ENCODE measurements around the gene KRT85.

KRT85 gene

GRCh38 chr12:52336641-52337040, 30.6 kb downstream of the KRT85 start:
- H3K27ac Mint-ChIP-seq = no peak overlapping the region
- H3K4me3 Mint-ChIP-seq = no peak overlapping the region

DNA sequence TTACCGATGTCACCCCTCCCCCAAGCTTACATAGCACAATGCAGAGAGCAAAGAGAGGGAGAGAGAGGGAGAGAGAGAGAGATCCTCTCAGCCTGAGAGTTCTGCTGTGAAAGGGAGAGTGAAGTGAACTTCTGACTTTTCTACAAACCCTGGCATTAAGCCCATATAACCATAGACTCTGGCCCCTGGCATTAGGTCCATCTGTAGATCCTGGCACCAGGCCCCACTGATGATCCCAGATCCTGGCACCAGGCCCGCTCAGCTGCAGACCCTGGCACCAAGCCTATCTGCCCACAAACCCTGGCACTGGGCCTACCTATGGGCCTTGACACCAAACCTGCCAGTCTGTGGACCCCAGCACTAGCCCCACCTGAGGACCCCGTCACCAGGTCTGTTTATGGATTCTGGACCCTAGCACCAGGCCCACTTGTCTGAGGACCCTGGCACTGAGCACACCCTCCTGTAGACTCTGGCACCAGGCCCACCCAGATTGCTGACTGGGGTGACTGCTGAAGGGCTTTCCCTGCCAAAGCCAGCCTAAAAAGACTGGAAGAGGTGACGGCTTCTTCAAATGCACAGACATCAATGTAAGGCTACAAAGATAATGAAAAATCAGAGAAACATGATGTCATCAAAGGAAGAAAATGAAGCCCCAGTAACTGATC, 31.6 kb downstream of the KRT85 start:
- no peaks in the 10 kb centered on the region for H3K36me3 Mint-ChIP-seq
- no peaks in the 10 kb centered on the region for H3K4me1 Mint-ChIP-seq (ENCODE audit: low read depth)
- H3K9me3 Mint-ChIP-seq (ENCODE audit: low read depth) = no peaks in the 10 kb centered on the region
- peaks cover 5% of the 10 kb centered on the region for H3K27me3 Mint-ChIP-seq
- no peak overlapping the region for H3K27ac Mint-ChIP-seq
- H3K4me3 Mint-ChIP-seq = no peak overlapping the region

More at GRCh38 chr12:52336641-52337040, 30.6 kb downstream of the KRT85 start:
- peaks cover 5% of the 10 kb centered on the region for H3K27me3 Mint-ChIP-seq
- no peaks in the 10 kb centered on the region for H3K9me3 Mint-ChIP-seq (ENCODE audit: low read depth)
- H3K36me3 Mint-ChIP-seq = no peaks in the 10 kb centered on the region
- H3K4me1 Mint-ChIP-seq (ENCODE audit: low read depth) = no peaks in the 10 kb centered on the region

DNA sequence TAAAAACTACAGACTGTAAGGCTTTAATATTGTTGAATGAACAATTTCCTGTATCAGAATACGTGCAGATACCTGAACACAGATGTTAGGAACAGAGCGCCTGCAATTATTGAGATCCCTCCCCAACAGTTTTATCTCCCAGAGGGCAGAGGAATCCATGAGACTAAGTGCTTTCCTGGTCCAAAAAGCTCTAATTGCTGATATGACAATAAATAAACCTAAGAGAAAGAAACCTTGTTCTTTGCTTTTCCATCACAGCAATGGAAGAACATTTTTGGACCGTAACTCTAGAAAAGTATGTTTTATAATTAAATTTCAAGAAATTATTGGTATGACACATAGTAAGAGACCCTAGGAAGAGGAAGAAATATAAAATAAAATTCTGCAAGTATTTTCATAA, 33.1 kb downstream of the KRT85 start:
- Mint-ChIP-seq H3K27me3 (peaks cover 5% of the 10 kb centered on the region), H3K4me1 (ENCODE audit: low read depth) (no peaks in the 10 kb centered on the region), H3K9me3 (ENCODE audit: low read depth) (no peaks in the 10 kb centered on the region), H3K36me3 (no peaks in the 10 kb centered on the region), H3K27ac (no peak overlapping the region), H3K4me3 (no peak overlapping the region)

- peaks cover 5% of the 10 kb centered on the region for H3K27me3 Mint-ChIP-seq
- no peak overlapping the region for H3K27ac Mint-ChIP-seq
- H3K4me1 Mint-ChIP-seq (ENCODE audit: low read depth) = no peaks in the 10 kb centered on the region
- H3K4me3 Mint-ChIP-seq = no peak overlapping the region
- H3K9me3 Mint-ChIP-seq (ENCODE audit: low read depth) = no peaks in the 10 kb centered on the region
- H3K36me3 Mint-ChIP-seq = no peaks in the 10 kb centered on the region
Observed at GRCh38 chr12:52333321-52333720, 34.0 kb downstream of the KRT85 start.

DNA sequence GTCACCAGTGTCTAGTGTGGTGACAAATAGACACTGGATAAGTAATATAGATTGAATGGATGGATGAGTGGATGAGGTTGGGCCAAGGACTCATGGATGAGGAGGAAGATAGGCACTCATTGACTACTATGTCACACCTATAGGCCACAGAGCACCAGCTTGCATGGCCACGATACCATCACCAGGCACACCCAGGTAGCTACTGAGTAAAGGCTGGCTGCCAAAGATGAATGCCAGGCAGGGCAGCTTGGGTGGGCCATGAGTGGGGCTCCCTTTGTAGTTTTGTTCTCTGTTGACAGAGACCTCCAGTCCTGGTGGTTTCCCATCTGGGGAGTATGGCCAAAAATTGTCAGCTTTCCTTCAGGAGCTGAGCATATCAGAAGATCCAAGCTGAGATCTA, 34.9 kb downstream of the KRT85 start:
- no peak overlapping the region for H3K27ac Mint-ChIP-seq

GRCh38 chr12:52331833-52332232, 35.4 kb downstream of the KRT85 start:
- no peaks in the 10 kb centered on the region for H3K9me3 Mint-ChIP-seq (ENCODE audit: low read depth)
- peaks cover 9% of the 10 kb centered on the region for H3K4me1 Mint-ChIP-seq (ENCODE audit: low read depth)
- H3K27me3 Mint-ChIP-seq = peaks cover 5% of the 10 kb centered on the region
- H3K4me3 Mint-ChIP-seq = no peak overlapping the region
- H3K36me3 Mint-ChIP-seq = no peaks in the 10 kb centered on the region
- no peak overlapping the region for H3K27ac Mint-ChIP-seq

More for the DNA sequence above, 34.9 kb downstream of the KRT85 start:
- H3K27me3 Mint-ChIP-seq = peaks cover 5% of the 10 kb centered on the region
- H3K36me3 Mint-ChIP-seq = no peaks in the 10 kb centered on the region
- H3K4me3 Mint-ChIP-seq = no peak overlapping the region
- peaks cover 6% of the 10 kb centered on the region for H3K4me1 Mint-ChIP-seq (ENCODE audit: low read depth)
- H3K9me3 Mint-ChIP-seq (ENCODE audit: low read depth) = no peaks in the 10 kb centered on the region

DNA sequence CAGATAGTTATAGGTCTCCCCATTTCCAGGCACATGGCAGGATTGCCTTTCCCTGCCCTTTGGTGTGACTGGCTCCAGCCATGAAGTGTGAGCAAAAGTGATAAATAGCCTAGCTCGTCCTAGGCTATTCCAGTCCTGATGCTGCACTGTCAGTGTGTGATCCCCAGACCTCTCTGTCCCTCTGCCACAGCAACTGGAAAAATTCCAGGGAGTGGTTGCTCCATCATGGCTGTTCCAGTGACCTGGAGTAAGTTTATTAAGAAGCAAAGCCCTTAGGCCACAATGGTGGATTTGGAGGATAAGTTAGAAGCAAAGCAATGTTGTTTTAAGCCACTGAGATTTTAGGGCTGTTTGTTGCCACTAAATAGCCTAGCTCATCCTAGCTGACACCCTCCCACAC, 36.2 kb downstream of the KRT85 start:
- Mint-ChIP-seq H3K36me3 (no peaks in the 10 kb centered on the region), H3K4me3 (no peak overlapping the region), H3K27me3 (peaks cover 5% of the 10 kb centered on the region), H3K4me1 (ENCODE audit: low read depth) (peaks cover 9% of the 10 kb centered on the region), H3K27ac (no peak overlapping the region), H3K9me3 (ENCODE audit: low read depth) (no peaks in the 10 kb centered on the region)

GRCh38 chr12:52327830-52328500, 39.3 kb downstream of the KRT85 start:
- no peaks in the 10 kb centered on the region for H3K36me3 Mint-ChIP-seq
- no peak overlapping the region for H3K4me3 Mint-ChIP-seq
- H3K27ac Mint-ChIP-seq = no peak overlapping the region
- H3K4me1 Mint-ChIP-seq (ENCODE audit: low read depth) = peaks cover 9% of the 10 kb centered on the region
- no peaks in the 10 kb centered on the region for H3K9me3 Mint-ChIP-seq (ENCODE audit: low read depth)
- H3K27me3 Mint-ChIP-seq = peaks cover 1% of the 10 kb centered on the region

DNA sequence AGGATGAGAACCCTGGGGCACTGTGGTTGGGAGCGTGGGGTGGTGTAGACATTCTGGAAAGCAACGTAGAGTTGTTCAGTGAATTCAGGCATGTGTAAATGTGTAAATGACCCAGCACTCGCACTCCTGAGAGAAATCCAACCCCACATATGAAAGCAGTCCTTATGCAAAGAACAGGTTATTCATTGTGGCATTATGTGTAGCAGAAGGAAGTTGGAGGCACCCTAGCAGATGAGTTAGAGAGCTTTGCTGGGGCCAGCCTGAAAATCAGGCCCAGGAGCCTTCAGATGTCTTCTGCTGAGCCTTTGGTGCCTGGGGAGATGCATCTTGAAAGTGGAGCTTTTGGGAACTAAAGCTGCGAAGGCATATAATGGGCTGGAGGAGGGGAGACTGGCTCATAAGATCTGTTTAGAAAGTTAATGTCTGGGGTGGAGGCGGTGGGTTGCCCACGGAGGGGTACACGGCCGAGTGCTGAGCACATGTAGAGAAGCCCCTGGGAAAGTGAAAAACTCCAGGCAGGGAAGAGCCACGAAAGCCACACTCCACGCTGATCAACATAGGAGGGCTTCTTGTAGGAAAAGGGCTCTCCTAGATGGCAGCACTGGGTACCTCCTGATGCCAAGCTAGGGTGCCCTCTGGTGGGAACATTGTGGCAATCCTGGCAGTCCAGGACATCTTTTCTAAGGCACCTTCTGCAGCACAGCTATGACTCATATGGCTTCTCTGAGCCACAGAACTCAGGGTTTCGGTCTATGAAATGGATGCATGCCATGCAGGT, 40.0 kb downstream of the KRT85 start:
- H3K36me3 Mint-ChIP-seq = no peaks in the 10 kb centered on the region
- no peaks in the 10 kb centered on the region for H3K9me3 Mint-ChIP-seq (ENCODE audit: low read depth)
- peaks cover 9% of the 10 kb centered on the region for H3K4me1 Mint-ChIP-seq (ENCODE audit: low read depth)
- H3K27ac Mint-ChIP-seq = no peak overlapping the region
- H3K27me3 Mint-ChIP-seq = peaks cover 1% of the 10 kb centered on the region
- H3K4me3 Mint-ChIP-seq = no peak overlapping the region

DNA sequence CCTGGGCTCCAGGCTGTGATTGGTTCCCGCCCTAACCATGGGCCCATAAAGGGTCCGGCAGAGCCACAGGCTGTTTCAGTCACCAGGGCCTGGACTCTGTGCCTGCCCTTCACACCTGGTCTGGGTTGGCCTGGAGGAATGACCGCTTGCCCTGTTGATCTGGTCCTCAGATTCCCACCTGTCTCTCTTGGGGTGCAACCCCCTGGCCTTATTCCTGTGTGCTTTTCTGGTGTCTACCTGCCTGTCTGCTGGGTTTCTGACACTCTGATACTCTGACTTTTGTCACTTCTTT, 43.2 kb downstream of the KRT85 start:
- no peak overlapping the region for H3K4me3 Mint-ChIP-seq
- H3K4me1 Mint-ChIP-seq (ENCODE audit: low read depth) = peaks cover 9% of the 10 kb centered on the region
- H3K27ac Mint-ChIP-seq = no peak overlapping the region
- H3K9me3 Mint-ChIP-seq (ENCODE audit: low read depth) = no peaks in the 10 kb centered on the region
- peaks cover 8% of the 10 kb centered on the region for H3K27me3 Mint-ChIP-seq
- no peaks in the 10 kb centered on the region for H3K36me3 Mint-ChIP-seq

DNA sequence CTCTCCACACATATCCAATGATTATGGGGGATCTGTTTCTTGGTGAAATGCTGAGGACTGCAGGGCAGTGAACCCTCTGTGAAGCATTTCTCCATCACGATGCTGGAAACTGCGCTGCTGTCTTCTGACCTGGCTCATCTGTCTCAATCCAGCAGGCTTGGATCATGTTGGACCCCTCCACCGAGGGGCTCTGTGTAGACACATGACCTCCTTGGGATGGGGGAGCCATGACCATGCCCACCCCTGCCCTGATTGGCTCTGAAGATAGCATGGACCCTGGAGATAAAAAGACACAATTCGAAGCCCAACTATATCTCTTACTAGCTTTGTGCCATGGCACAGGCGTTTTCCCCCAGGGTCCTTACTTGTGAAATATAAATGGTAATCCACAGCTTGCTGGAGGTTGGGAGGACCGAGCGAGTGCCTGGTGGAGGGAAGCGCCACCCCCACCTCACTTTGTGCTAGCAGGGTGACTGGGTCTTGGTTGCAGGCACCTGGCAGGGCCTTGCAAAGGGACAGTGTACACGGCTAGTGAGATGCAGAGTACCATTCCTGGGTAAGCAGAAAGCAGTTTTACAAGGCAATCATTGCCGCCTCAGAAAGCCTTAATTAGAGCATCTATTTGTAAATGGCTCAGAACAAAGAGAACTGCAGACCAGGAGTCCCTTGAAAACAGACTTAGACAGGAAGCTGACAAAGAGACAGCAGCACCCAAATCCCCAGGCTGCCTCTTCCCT, 43.7 kb downstream of the KRT85 start:
- Mint-ChIP-seq H3K4me3 (no peak overlapping the region), H3K27me3 (peaks cover 8% of the 10 kb centered on the region), H3K4me1 (ENCODE audit: low read depth) (peaks cover 9% of the 10 kb centered on the region), H3K9me3 (ENCODE audit: low read depth) (no peaks in the 10 kb centered on the region), H3K36me3 (no peaks in the 10 kb centered on the region), H3K27ac (no peak overlapping the region)

DNA sequence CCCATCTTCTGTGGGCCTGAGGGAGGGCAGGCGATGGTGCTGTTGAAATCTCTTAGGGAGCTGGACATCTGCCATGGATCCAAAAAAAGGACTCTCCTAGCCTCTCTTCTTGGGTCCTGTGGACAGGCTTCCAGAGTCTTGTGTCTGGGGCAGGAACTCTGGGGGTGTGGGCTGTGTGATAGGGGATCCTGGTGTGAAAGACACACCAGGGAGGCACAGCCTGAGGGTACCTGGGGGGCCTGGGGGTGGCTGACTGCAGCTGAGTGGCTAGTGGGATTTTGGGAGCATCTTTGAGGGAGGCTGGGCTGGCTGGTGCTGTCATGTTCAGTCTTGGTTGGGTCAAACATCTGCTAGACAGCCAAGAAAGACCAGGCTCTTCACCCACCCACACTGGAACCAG, 44.3 kb downstream of the KRT85 start:
- H3K27ac Mint-ChIP-seq = no peak overlapping the region
- no peaks in the 10 kb centered on the region for H3K9me3 Mint-ChIP-seq (ENCODE audit: low read depth)
- H3K4me3 Mint-ChIP-seq = no peak overlapping the region
- peaks cover 9% of the 10 kb centered on the region for H3K4me1 Mint-ChIP-seq (ENCODE audit: low read depth)
- no peaks in the 10 kb centered on the region for H3K36me3 Mint-ChIP-seq
- peaks cover 10% of the 10 kb centered on the region for H3K27me3 Mint-ChIP-seq

- Mint-ChIP-seq H3K27ac (no peak overlapping the region), H3K36me3 (no peaks in the 10 kb centered on the region), H3K27me3 (peaks cover 10% of the 10 kb centered on the region), H3K4me3 (no peak overlapping the region), H3K9me3 (ENCODE audit: low read depth) (no peaks in the 10 kb centered on the region), H3K4me1 (ENCODE audit: low read depth) (no peaks in the 10 kb centered on the region)
Observed at GRCh38 chr12:52322069-52322468, 45.2 kb downstream of the KRT85 start.

GRCh38 chr12:52321418-52321817, 45.9 kb downstream of the KRT85 start:
- Mint-ChIP-seq H3K27me3 (peaks cover 10% of the 10 kb centered on the region), H3K36me3 (no peaks in the 10 kb centered on the region), H3K27ac (no peak overlapping the region), H3K4me1 (ENCODE audit: low read depth) (no peaks in the 10 kb centered on the region), H3K4me3 (no peak overlapping the region), H3K9me3 (ENCODE audit: low read depth) (no peaks in the 10 kb centered on the region)
